HG02763 (cell line): Measurements from ENCODE around the gene TBRG4.
A peak's percentile ranks its signal among the peaks of the same experiment; 100 is the strongest.
"Not testable (repeated sequence)": the region's sequence is repeated elsewhere in the genome, so short reads cannot be mapped to it uniquely, and the experiment has no call there.

ENCODE experiments used
- ATAC-seq: cut with Tn5 transposase; IDR thresholded peaks from one replicate; pipeline ENCODE4 v1.9.1; 2021; ENCODE audit warnings: mild to moderate bottlenecking, moderate library complexity; ENCODE audit not compliant: unreplicated experiment

Gene TBRG4

GRCh38 chr7:45111298-45112223, at the start of gene TBRG4:
TSS of gene TBRG4 (minus strand) at chr7:45111697. CDS start at chr7:45109237, 2,460 bp downstream.
- peak; percentile 91 for ATAC-seq

GRCh38 chr7:45161138-45161537, 49.6 kb upstream of the TBRG4 start:
- ATAC-seq = no peak

GRCh38 chr7:45160417-45160881, 49.0 kb upstream of the TBRG4 start:
- peak; percentile 51 for ATAC-seq

GRCh38 chr7:45159296-45159695, 47.8 kb upstream of the TBRG4 start:
- no peak for ATAC-seq

GRCh38 chr7:45158471-45158870, 47.0 kb upstream of the TBRG4 start:
- ATAC-seq = no peak

- ATAC-seq = no peak
Measured at GRCh38 chr7:45157653-45158401, 46.3 kb upstream of the TBRG4 start, which contains the start of gene RAMP3. TSS of gene RAMP3 (plus strand) at chr7:45157791. CDS start at chr7:45157829, 38 bp downstream.

GRCh38 chr7:45157286-45157652, 45.8 kb upstream of the TBRG4 start:
- no peak for ATAC-seq

- no peak for ATAC-seq
Measured at GRCh38 chr7:45156516-45157272, 45.2 kb upstream of the TBRG4 start.

- ATAC-seq = no peak
Measured at GRCh38 chr7:45155941-45156340, 44.4 kb upstream of the TBRG4 start.

- no peak for ATAC-seq
Measured at GRCh38 chr7:45155357-45155900, 43.9 kb upstream of the TBRG4 start.

GRCh38 chr7:45153861-45154260, 42.4 kb upstream of the TBRG4 start:
- not testable (repeated sequence) for ATAC-seq

GRCh38 chr7:45153233-45153632, 41.7 kb upstream of the TBRG4 start:
- ATAC-seq = no peak

GRCh38 chr7:45151967-45152366, 40.5 kb upstream of the TBRG4 start:
- ATAC-seq = no peak

- ATAC-seq = no peak
Measured at GRCh38 chr7:45151131-45151684, 39.7 kb upstream of the TBRG4 start.

GRCh38 chr7:45150199-45150598, 38.7 kb upstream of the TBRG4 start:
- no peak for ATAC-seq

GRCh38 chr7:45149606-45150005, 38.1 kb upstream of the TBRG4 start:
- ATAC-seq = no peak

- ATAC-seq = no peak
Measured at GRCh38 chr7:45148653-45148973, 37.1 kb upstream of the TBRG4 start.

- ATAC-seq = no peak
Measured at GRCh38 chr7:45147858-45148652, 36.6 kb upstream of the TBRG4 start.

- no peak for ATAC-seq
Measured at GRCh38 chr7:45146531-45147379, 35.3 kb upstream of the TBRG4 start.
